ENCODE results near the gene NEK5. TPM values are rescaled to one million over a fixed set of nuclear protein-coding genes. Genes with fewer than 3 reads are reported as not detected.

NEK5 gene
- total and polyA plus RNA-seq, 9 donors = 0.13 to 12.4 (median 0.50) TPM; not detected in 1

- Histone ChIP-seq H3K9me3 (no peaks in the 10 kb centered on the region), H3K4me1 (ENCODE audit: insufficient read depth) (no peaks in the 10 kb centered on the region), H3K27ac (no peak overlapping the region), H3K36me3 (no peaks in the 10 kb centered on the region), H3K4me3 (no peak overlapping the region), H3K27me3 (no peaks in the 10 kb centered on the region)
- no peak for TF ChIP-seq EP300 (IDR thresholded peaks at IDR 0.05)
- TF ChIP-seq, protein P1, sequence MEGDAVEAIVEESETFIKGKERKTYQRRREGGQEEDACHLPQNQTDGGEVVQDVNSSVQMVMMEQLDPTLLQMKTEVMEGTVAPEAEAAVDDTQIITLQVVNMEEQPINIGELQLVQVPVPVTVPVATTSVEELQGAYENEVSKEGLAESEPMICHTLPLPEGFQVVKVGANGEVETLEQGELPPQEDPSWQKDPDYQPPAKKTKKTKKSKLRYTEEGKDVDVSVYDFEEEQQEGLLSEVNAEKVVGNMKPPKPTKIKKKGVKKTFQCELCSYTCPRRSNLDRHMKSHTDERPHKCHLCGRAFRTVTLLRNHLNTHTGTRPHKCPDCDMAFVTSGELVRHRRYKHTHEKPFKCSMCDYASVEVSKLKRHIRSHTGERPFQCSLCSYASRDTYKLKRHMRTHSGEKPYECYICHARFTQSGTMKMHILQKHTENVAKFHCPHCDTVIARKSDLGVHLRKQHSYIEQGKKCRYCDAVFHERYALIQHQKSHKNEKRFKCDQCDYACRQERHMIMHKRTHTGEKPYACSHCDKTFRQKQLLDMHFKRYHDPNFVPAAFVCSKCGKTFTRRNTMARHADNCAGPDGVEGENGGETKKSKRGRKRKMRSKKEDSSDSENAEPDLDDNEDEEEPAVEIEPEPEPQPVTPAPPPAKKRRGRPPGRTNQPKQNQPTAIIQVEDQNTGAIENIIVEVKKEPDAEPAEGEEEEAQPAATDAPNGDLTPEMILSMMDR (IDR thresholded peaks at IDR 0.05) = no peak
- no peak for TF ChIP-seq POLR2A (IDR thresholded peaks at IDR 0.05)
- intact Hi-C loops (cut with DNase I) = loop anchor here in 1 of 4 donors (10.0 kb wide), 1 partner anchor 121 kb away; the partner anchor contains the start of gene NEK5
- WGBS, 3 donors = 84 to 91% (median 91%) methylated on average over 4 of the region's 4 CpGs
- no peak for DNase-seq
Observed at GRCh38 chr13:52003541-52003940, 125.3 kb downstream of the NEK5 start.

GRCh38 chr13:52002361-52002760 is 126.5 kb downstream of the NEK5 start:
- H3K9me3 ChIP-seq = no peaks in the 10 kb centered on the region
- intact Hi-C loops (cut with DNase I) = loop anchor here in 1 of 4 donors (10.0 kb wide), 1 partner anchor 122 kb away; the partner anchor contains the start of gene NEK5
- no peaks in the 10 kb centered on the region for H3K27me3 ChIP-seq
- H3K36me3 ChIP-seq = no peaks in the 10 kb centered on the region
- no peak overlapping the region for H3K4me3 ChIP-seq
- H3K27ac ChIP-seq = no peak overlapping the region
- 76 to 86% (median 77%) methylated on average over 3 to 4 of the region's 4 CpGs for WGBS, 3 donors
- DNase-seq = no peak
- TF ChIP-seq, protein P1 (IDR thresholded peaks at IDR 0.05) = no peak
- no peak for TF ChIP-seq EP300 (IDR thresholded peaks at IDR 0.05)
- no peak for TF ChIP-seq POLR2A (IDR thresholded peaks at IDR 0.05)
- no peaks in the 10 kb centered on the region for H3K4me1 ChIP-seq (ENCODE audit: insufficient read depth)

- H3K9me3 ChIP-seq = no peaks in the 10 kb centered on the region
- intact Hi-C loops (cut with DNase I) = loop anchor here in 1 of 4 donors (10.0 kb wide), 1 partner anchor 124 kb away; the partner anchor contains the start of gene NEK5
- H3K36me3 ChIP-seq = no peaks in the 10 kb centered on the region
- no peak for DNase-seq
- no peak overlapping the region for H3K27ac ChIP-seq
- no peak overlapping the region for H3K4me3 ChIP-seq
- 50 to 62% (median 53%) methylated on average over 3 of the region's 3 CpGs for WGBS, 3 donors
- peaks cover under 1% of the 10 kb centered on the region for H3K4me1 ChIP-seq (ENCODE audit: insufficient read depth)
- no peaks in the 10 kb centered on the region for H3K27me3 ChIP-seq
- TF ChIP-seq, protein P1 (IDR thresholded peaks at IDR 0.05) = no peak
- TF ChIP-seq EP300 (IDR thresholded peaks at IDR 0.05) = no peak
- no peak for TF ChIP-seq POLR2A (IDR thresholded peaks at IDR 0.05)
Observed at GRCh38 chr13:52001120-52001731, 127.6 kb downstream of the NEK5 start.

DNA sequence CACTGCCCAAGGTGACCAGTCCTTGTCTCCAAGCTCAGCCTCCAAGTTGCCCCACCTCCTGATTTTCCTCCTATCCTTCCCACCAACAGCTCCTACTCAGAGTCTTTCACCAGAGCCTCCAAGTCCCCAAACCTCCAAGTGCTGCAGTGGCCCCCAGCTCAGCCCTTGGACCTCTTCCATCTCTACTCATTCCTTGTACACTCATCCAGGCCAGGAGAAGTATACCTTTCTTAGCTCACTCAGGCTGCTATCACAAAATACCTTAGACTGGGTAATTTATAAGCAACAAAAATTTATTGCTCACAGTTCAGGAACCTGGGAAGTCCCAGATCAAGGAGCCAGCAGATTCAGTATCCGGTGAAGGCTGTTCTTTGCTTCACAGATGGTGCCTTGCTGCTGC is 129.0 kb downstream of the NEK5 start:
- Histone ChIP-seq H3K4me1 (ENCODE audit: insufficient read depth) (peaks cover 8% of the 10 kb centered on the region), H3K36me3 (no peaks in the 10 kb centered on the region), H3K27me3 (no peaks in the 10 kb centered on the region), H3K9me3 (no peaks in the 10 kb centered on the region), H3K4me3 (no peak overlapping the region), H3K27ac (no peak overlapping the region)
- WGBS, 3 donors = 48 to 73% (median 65%) methylated on average over 1 of the region's 1 CpG
- no peak for DNase-seq
- intact Hi-C loops (cut with DNase I) = loop anchor here in 1 of 4 donors (10.0 kb wide), 1 partner anchor 125 kb away; the partner anchor contains the start of gene NEK5
- TF ChIP-seq POLR2A (IDR thresholded peaks at IDR 0.05) (no peak), EP300 (IDR thresholded peaks at IDR 0.05) (no peak)
- TF ChIP-seq, protein P1 (IDR thresholded peaks at IDR 0.05) = no peak
